ENCODE data around the gene ZNF618. TPM values are rescaled to one million over a fixed set of nuclear protein-coding genes. Genes with fewer than 3 reads are reported as not detected.
A peak's percentile ranks its signal among the peaks of the same experiment; 100 is the strongest.
"Not testable (repeated sequence)": the region's sequence is repeated elsewhere in the genome, so short reads cannot be mapped to it uniquely, and the experiment has no call there.

The ZNF618 gene
- total RNA-seq, 1 donor from 2014 or later = 3.8 TPM

GRCh38 chr9:114034196-114034595, 158.1 kb downstream of the ZNF618 start:
- DNase-seq (ENCODE audit: low read depth) = no peak

GRCh38 chr9:114034661-114035062, 158.6 kb downstream of the ZNF618 start:
- DNase-seq (ENCODE audit: low read depth) = no peak

- peak; percentile 37 for DNase-seq (ENCODE audit: low read depth)
These were observed 159.2 kb downstream of the ZNF618 start for GRCh38 chr9:114035221-114035844.

- DNase-seq (ENCODE audit: low read depth) = no peak
These were observed 160.0 kb downstream of the ZNF618 start for GRCh38 chr9:114035845-114036801.

- DNase-seq (ENCODE audit: low read depth) = no peak
These were observed 161.1 kb downstream of the ZNF618 start for GRCh38 chr9:114037249-114037648.

GRCh38 chr9:114037961-114038723, 162.0 kb downstream of the ZNF618 start:
- DNase-seq (ENCODE audit: low read depth) = no peak

GRCh38 chr9:114038724-114039313, 162.7 kb downstream of the ZNF618 start:
- no peak for DNase-seq (ENCODE audit: low read depth)

- no peak for DNase-seq (ENCODE audit: low read depth)
These were observed 163.4 kb downstream of the ZNF618 start for GRCh38 chr9:114039484-114039883.

GRCh38 chr9:114043660-114044059, 167.6 kb downstream of the ZNF618 start:
- DNase-seq (ENCODE audit: low read depth) = not testable (repeated sequence)

- DNase-seq (ENCODE audit: low read depth) = no peak
These were observed 170.2 kb downstream of the ZNF618 start for GRCh38 chr9:114046237-114046755.

- no peak for DNase-seq (ENCODE audit: low read depth)
These were observed 170.8 kb downstream of the ZNF618 start for GRCh38 chr9:114046875-114047274.

GRCh38 chr9:114047717-114048116, 171.6 kb downstream of the ZNF618 start:
- peak; percentile 37 for DNase-seq (ENCODE audit: low read depth)

GRCh38 chr9:114048533-114049415, 172.7 kb downstream of the ZNF618 start:
- no peak for DNase-seq (ENCODE audit: low read depth)

- DNase-seq (ENCODE audit: low read depth) = no peak
These were observed 173.5 kb downstream of the ZNF618 start for GRCh38 chr9:114049441-114050225.

GRCh38 chr9:114050226-114050568, 174.1 kb downstream of the ZNF618 start:
- no peak for DNase-seq (ENCODE audit: low read depth)

- DNase-seq (ENCODE audit: low read depth) = no peak
These were observed 174.5 kb downstream of the ZNF618 start for GRCh38 chr9:114050646-114051045.

- DNase-seq (ENCODE audit: low read depth) = no peak
These were observed 175.2 kb downstream of the ZNF618 start for GRCh38 chr9:114051281-114051680.

GRCh38 chr9:114051706-114052105, 175.6 kb downstream of the ZNF618 start:
- no peak for DNase-seq (ENCODE audit: low read depth)

Data from myocyte (in vitro differentiated cells).